GM18505 (cell line): ENCODE results near the gene TMED10.

Experiments
- ATAC-seq: cut with Tn5 transposase; IDR thresholded peaks from one replicate; pipeline ENCODE4 v1.9.1; 2021; ENCODE audit not compliant: unreplicated experiment
- POLR2A ChIP-seq: IDR thresholded peaks from 4 replicates; pipeline ENCODE4 v1.6.1; 2011; ENCODE audit warnings: borderline replicate concordance; ENCODE audit not compliant: insufficient read depth, insufficient read length; ENCODE audit errors: extremely low read depth

The TMED10 gene

GRCh38 chr14:75088566-75089373, 87.6 kb downstream of the TMED10 start:
- no peak for TF ChIP-seq POLR2A

GRCh38 chr14:75088153-75088552, 88.3 kb downstream of the TMED10 start:
- TF ChIP-seq POLR2A = no peak
- no peak for ATAC-seq

More at GRCh38 chr14:75088566-75089373, 87.6 kb downstream of the TMED10 start:
- no peak for ATAC-seq

DNA sequence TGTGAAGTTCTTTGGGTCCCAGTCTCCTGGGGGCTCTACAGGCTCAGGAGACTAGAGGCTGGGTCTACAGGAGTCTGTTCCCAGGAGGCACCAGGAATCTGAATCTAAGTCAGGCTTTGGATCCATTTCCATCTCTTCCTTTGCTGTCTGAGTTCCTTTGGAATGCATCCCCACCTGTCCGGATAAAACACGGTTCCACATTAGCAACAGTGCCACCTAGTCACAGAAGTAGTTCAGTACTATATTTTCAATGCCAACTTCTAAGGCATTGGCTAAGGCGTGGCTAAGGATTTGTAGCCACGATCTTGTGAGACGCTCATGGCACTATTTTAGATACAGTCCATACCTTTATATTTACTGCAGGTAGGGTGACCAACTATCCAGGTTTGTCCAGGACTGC, 91.9 kb downstream of the TMED10 start:
- ATAC-seq = no peak
- TF ChIP-seq POLR2A = no peak

GRCh38 chr14:75083271-75083670, 93.1 kb downstream of the TMED10 start:
- no peak for TF ChIP-seq POLR2A
- ATAC-seq = no peak

DNA sequence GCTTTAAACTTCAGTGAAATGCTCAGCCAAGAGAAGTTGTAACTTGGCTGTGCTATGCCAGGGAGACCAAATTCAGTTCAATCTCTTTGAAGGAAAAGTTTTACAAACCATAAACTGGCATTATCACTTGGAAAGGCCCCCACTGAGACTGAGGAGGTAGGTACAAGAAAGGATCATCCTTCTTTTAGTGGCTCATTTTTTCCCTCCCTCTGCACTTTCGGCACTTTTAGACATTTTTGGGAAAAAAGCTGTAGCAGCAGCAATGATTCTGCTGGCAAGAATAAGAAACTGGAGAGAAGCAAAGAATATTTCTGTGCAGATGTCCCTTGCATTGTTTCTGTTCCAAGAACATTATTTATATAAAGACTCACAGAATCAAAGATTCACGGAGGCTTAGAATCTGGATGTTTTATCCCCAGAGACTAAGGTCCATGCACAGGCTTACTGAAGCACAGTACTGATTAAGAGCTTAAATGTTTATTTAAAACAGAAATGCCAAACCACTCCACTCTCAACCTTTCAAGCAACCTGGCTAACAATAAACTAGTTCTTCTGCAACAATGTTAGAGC, 94.7 kb downstream of the TMED10 start:
- no peak for TF ChIP-seq POLR2A
- ATAC-seq = no peak
